ENCODE data around the gene PLTP. TPM values are rescaled to one million over a fixed set of nuclear protein-coding genes. Genes with fewer than 3 reads are reported as not detected.

Gene PLTP
- total and polyA plus RNA-seq, 2 of the 13 experiments (the other 11 are each of a cell fraction or from before 2014, with no cell fraction given) = 16.9 to 28.6 TPM

GRCh38 chr20:45946149-45946970 is 34.4 kb upstream of the PLTP start (continued):
- no peak for TF ChIP-seq ZBTB40 (IDR thresholded peaks at IDR 0.05)
- TF ChIP-seq ZBTB40 (CRISPR knock-in tag; IDR thresholded peaks at IDR 0.05) = peak; percentile 75; the same call in 1 of the 2 replicates
- TF ChIP-seq ZNF766 (CRISPR knock-in tag; IDR thresholded peaks at IDR 0.05; ENCODE audit: borderline replicate concordance) = peak; percentile 99
- TF ChIP-seq UBTF (CRISPR knock-in tag; IDR thresholded peaks at IDR 0.05) = peak; percentile 67; the same call in 1 of the 2 replicates
- TF ChIP-seq MTF1 (CRISPR knock-in tag; IDR thresholded peaks at IDR 0.05) = no peak
- TF ChIP-seq SSRP1 (CRISPR knock-in tag; IDR thresholded peaks at IDR 0.05) = peak; percentile 93; the same call in 1 of the 2 replicates
- TF ChIP-seq ZBTB8A (CRISPR knock-in tag; IDR thresholded peaks at IDR 0.05; ENCODE audit: borderline replicate concordance, low read depth) = no peak
- peak; percentile 81; the same call in 1 of the 2 replicates for TF ChIP-seq ZNF276 (CRISPR knock-in tag; IDR thresholded peaks at IDR 0.05; ENCODE audit: low read depth)
- no peak for TF ChIP-seq ARID3A (IDR thresholded peaks at IDR 0.05; ENCODE audit: low read depth, low read length)
- peak; percentile 53; the same call in 1 of the 2 replicates for TF ChIP-seq GFI1 (CRISPR knock-in tag; IDR thresholded peaks at IDR 0.05; ENCODE audit: borderline replicate concordance)
- TF ChIP-seq KDM5B (CRISPR knock-in tag; IDR thresholded peaks at IDR 0.05; ENCODE audit: borderline replicate concordance) = peak; percentile 90
- TF ChIP-seq SIX4 (CRISPR knock-in tag; IDR thresholded peaks at IDR 0.05) = peak; percentile 73; the same call in 1 of the 2 replicates
- no peak for TF ChIP-seq ZNF75D (CRISPR knock-in tag; IDR thresholded peaks at IDR 0.05; ENCODE audit: borderline replicate concordance)

Measured in HepG2 (cell line).